ENCODE data around the gene NF2. TPM values are rescaled to one million over a fixed set of nuclear protein-coding genes. Genes with fewer than 3 reads are reported as not detected.

NF2 gene
- 10 to 100 TPM; 34.4 to 35.3 TPM for total RNA-seq

DNA sequence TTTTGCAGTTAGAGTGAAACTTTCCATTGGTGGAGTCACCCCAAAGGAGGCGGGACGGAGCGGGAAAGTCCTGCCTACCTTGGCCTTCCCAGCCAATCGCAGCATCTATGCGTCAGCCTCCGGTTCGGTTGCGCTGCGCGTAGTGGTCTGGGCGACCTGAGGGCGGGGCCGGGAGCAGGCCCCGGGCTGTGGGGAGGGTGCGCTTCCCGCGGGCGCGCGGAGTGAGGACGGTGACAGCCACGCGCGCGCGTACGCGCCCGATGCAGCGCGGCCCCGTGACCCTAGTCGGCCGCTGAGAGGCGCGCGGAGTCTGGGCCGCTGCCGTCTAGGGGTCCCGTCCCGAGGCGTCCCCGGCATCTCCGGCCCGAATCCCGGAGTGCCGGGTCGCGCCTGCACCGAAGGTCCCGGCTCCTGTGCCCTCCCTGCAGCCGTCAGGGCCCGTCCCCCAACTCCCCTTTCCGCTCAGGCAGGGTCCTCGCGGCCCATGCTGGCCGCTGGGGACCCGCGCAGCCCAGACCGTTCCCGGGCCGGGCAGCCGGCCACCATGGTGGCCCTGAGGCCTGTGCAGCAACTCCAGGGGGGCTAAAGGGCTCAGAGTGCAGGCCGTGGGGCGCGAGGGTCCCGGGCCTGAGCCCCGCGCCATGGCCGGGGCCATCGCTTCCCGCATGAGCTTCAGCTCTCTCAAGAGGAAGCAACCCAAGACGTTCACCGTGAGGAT lies at the start of gene NF2:
TSS of gene NF2 (plus strand) at position 276 of the 718 bp plus-strand sequence. CDS start at position 642, 366 bp downstream.
- peak; percentile 99 for DNase-seq
- POLR2A ChIA-PET = interaction anchor here (0.5 to 2.3 kb wide), 7 partner anchors 8 to 798 kb away, joined by 3 to 9 read pairs (median 6); no protein-coding TSS in a partner anchor
- peak within 1 kb of the TSS; percentile 85 for H3K4me3 Mint-ChIP-seq
- H3K27me3 Mint-ChIP-seq = no peaks in the 10 kb centered on the region
- TF ChIP-seq, protein P1, sequence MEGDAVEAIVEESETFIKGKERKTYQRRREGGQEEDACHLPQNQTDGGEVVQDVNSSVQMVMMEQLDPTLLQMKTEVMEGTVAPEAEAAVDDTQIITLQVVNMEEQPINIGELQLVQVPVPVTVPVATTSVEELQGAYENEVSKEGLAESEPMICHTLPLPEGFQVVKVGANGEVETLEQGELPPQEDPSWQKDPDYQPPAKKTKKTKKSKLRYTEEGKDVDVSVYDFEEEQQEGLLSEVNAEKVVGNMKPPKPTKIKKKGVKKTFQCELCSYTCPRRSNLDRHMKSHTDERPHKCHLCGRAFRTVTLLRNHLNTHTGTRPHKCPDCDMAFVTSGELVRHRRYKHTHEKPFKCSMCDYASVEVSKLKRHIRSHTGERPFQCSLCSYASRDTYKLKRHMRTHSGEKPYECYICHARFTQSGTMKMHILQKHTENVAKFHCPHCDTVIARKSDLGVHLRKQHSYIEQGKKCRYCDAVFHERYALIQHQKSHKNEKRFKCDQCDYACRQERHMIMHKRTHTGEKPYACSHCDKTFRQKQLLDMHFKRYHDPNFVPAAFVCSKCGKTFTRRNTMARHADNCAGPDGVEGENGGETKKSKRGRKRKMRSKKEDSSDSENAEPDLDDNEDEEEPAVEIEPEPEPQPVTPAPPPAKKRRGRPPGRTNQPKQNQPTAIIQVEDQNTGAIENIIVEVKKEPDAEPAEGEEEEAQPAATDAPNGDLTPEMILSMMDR (IDR thresholded peaks at IDR 0.05) = no peak
- intact Hi-C loops (cut with micrococcal nuclease) = no loop called here
- peak within 1 kb of the TSS; percentile 95 for H3K27ac Mint-ChIP-seq
- CTCF ChIA-PET = interaction anchor here (0.6 to 4.4 kb wide), 9 partner anchors 9 to 505 kb away, joined by 3 to 37 read pairs (median 3); no protein-coding TSS in a partner anchor
- peak; percentile 97 for ATAC-seq
- peaks cover 9% of the 10 kb centered on the region for H3K36me3 Mint-ChIP-seq (ENCODE audit: low read depth)
- H3K9me3 Mint-ChIP-seq = no peaks in the 10 kb centered on the region
- H3K4me1 Mint-ChIP-seq (ENCODE audit: low read depth) = peaks cover 22% of the 10 kb centered on the region

DNA sequence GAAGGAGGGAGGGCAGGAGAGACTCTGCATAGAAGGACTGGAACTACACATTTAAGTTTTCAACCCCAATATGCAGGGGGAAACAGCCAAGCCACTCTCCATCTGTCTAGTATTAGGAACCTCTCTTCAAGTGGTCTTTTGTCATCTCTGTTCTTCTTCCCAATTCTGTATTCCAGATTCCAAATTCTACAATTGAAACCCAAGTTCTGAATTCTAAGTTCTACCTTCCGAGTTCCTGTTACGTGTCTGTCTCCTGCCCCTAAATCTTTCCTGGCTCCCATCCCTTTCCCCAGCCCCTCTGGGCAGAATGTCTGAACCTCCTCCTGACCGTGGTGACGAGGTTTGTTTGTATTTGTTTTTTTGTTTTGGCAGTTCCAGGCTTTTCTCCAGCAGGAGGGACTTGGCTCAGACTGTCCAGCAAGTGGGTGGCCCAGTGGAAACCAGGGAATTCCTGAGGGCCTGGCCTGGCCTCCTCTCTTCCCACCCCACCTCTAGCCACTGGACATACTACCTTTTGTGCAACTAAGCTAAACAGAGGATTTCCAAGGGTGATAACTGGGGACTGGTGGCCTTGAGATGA lies 48.3 kb upstream of the NF2 start:
- no peak for DNase-seq
- Mint-ChIP-seq H3K36me3 (ENCODE audit: low read depth) (peaks cover 21% of the 10 kb centered on the region), H3K4me1 (ENCODE audit: low read depth) (peaks cover 5% of the 10 kb centered on the region), H3K9me3 (no peaks in the 10 kb centered on the region), H3K4me3 (peak overlapping the region; percentile 4), H3K27me3 (no peaks in the 10 kb centered on the region), H3K27ac (peak overlapping the region; percentile 75)
- ChIA-PET CTCF (interaction anchor here (0.9 to 2.0 kb wide), 3 partner anchors 10 to 533 kb away, joined by 3 to 6 read pairs (median 6); no protein-coding TSS in a partner anchor), POLR2A (interaction anchor here (1.5 kb wide), 2 partner anchors 35 to 51 kb away, joined by 4 read pairs; no protein-coding TSS in a partner anchor)
- ATAC-seq = no peak
- intact Hi-C loops (cut with micrococcal nuclease) = no loop called here
- TF ChIP-seq, protein P1 (IDR thresholded peaks at IDR 0.05) = no peak

DNA sequence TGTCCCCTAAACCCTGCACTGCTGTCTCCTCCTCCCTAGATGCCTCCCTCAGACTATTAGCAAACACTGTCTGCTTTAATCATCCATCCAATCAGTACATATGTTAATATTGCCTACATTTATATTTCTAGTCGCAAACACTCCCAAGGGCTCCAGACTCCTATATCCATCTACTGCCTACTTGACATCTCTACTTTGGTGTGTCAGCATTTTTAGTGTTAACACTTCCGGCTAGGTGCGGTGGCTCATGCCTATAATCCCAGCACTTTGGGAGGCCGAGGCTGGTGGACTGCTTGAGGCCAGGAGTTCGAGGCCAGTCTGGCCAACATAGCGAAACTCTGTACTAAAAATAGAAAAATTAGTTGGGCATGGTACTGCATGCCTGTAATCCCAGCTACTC lies 44.4 kb upstream of the NF2 start:
- peaks cover 17% of the 10 kb centered on the region for H3K36me3 Mint-ChIP-seq (ENCODE audit: low read depth)
- CTCF ChIA-PET = no interaction called here
- H3K9me3 Mint-ChIP-seq = no peaks in the 10 kb centered on the region
- TF ChIP-seq, protein P1 (IDR thresholded peaks at IDR 0.05) = no peak
- no peaks in the 10 kb centered on the region for H3K4me1 Mint-ChIP-seq (ENCODE audit: low read depth)
- ATAC-seq (no peak), DNase-seq (no peak)
- no peak overlapping the region for H3K27ac Mint-ChIP-seq
- intact Hi-C loops (cut with micrococcal nuclease) = no loop called here
- no peak overlapping the region for H3K4me3 Mint-ChIP-seq
- POLR2A ChIA-PET = no interaction called here
- H3K27me3 Mint-ChIP-seq = no peaks in the 10 kb centered on the region

DNA sequence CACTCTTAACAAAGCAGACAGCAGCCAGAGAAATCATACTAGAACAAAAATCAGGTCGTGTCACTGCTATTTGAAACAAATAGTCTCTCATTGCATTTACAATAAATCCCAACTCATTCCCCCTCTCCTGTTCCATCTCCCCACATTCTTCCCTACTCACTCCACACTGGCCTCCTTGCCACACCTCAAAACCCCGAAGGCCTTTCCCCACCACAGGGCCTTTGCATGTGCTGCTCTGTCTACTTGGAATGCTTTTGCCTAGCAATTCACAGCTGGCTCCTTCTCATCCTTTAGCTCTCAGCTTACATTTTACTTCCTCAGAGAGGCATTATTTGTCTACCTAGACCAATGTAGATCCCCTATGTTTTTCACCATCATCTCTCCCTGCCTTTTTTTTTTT lies 43.6 kb upstream of the NF2 start:
- intact Hi-C loops (cut with micrococcal nuclease) = no loop called here
- DNase-seq (no peak), ATAC-seq (no peak)
- TF ChIP-seq, protein P1 (IDR thresholded peaks at IDR 0.05) = no peak
- no peaks in the 10 kb centered on the region for H3K4me1 Mint-ChIP-seq (ENCODE audit: low read depth)
- ChIA-PET CTCF (no interaction called here), POLR2A (no interaction called here)
- H3K36me3 Mint-ChIP-seq (ENCODE audit: low read depth) = peaks cover 17% of the 10 kb centered on the region
- no peaks in the 10 kb centered on the region for H3K27me3 Mint-ChIP-seq
- H3K4me3 Mint-ChIP-seq = no peak overlapping the region
- H3K9me3 Mint-ChIP-seq = no peaks in the 10 kb centered on the region
- no peak overlapping the region for H3K27ac Mint-ChIP-seq

All from activated CD8-positive, alpha-beta T cell treated with anti-CD3 and anti-CD28 coated beads for 36 hours (primary cell).